Uterus (tissue), 4 donors: ENCODE results near the gene ZNF775. TPM values are rescaled to one million over a fixed set of nuclear protein-coding genes. Genes with fewer than 3 reads are reported as not detected.

Source experiments
- DNase-seq, 2 donors: peaks; one replicate each; pipeline ENCODE4 v3.0.0-alpha.2; 2019 to 2020
- H3K27ac ChIP-seq, 2 donors: fragments of 200-600 bp; sonication (generic); 1 replicate in 1 of 2; 2 replicates in 1 of 2; pipeline ENCODE4 v1.5.1; 2016 to 2018
- H3K27me3 ChIP-seq, 2 donors: fragments of 200-600 bp; sonication (generic); one replicate each; pipeline ENCODE4 v1.5.1; 2018 to 2019; ENCODE audit warnings: control low read depth in 1 of 2
- H3K36me3 ChIP-seq, 2 donors: fragments of 200-600 bp; sonication (generic); one replicate each; pipeline ENCODE4 v1.5.1; 2019; ENCODE audit warnings: control low read depth in 1 of 2
- H3K4me1 ChIP-seq, 2 donors: fragments of 200-600 bp; sonication (generic); one replicate each; pipeline ENCODE4 v1.5.1; 2018 to 2019; ENCODE audit warnings: control low read depth in 1 of 2
- H3K4me3 ChIP-seq, 2 donors: fragments of 200-600 bp; sonication (generic); 1 replicate in 1 of 2; 2 replicates in 1 of 2; pipeline ENCODE4 v1.5.1; 2018 to 2019; ENCODE audit warnings: mild to moderate bottlenecking in 1 of 2
- H3K9me3 ChIP-seq, 2 donors: fragments of 200-600 bp; sonication (generic); one replicate each; pipeline ENCODE4 v1.5.1; 2019; ENCODE audit warnings: control low read depth in 1 of 2
- POLR2A ChIP-seq, 2 donors: fragments of 450-650 bp; IDR thresholded peaks; one replicate each; pipeline ENCODE4 v1.6.1; 2016; ENCODE audit warnings: antibody characterized with exemption in 2 of 2, mild to moderate bottlenecking in 1 of 2, moderate library complexity in 1 of 2
- intact Hi-C: fragments of 100-400 bp; cut with DNase I; formaldehyde crosslinking; loops from one replicate; pipeline ENCODE4 v1.15.1; 2023; ENCODE audit warnings: low total_unique reads
- total RNA-seq, 4 donors: library from RNA; depleted of rRNA in 3 of 4; stranded (reverse); fragments of >200 nt in 3 of 4; gene quantifications; one replicate each; pipeline versions ENCODE4 v1.1.0 to v1.2.4, GENCODE V29; 2014 to 2023
- TF ChIP-seq, protein P1 (sequence below), 4 experiments: fragments of 200-600 bp in 2 of 4; fragments of 450-650 bp in 2 of 4; sonication (generic) in 2 of 4; IDR thresholded peaks; one replicate each; pipeline ENCODE4 v1.5.1; 2016 to 2019; ENCODE audit warnings: antibody characterized with exemption in 4 of 4, mild to moderate bottlenecking in 2 of 4, moderate library complexity in 1 of 4
- donor health status: DM: yes; HTN: yes; CAD: no.

The ZNF775 gene
- total RNA-seq, 4 donors from 2014 or later = 2.0 to 8.4 (median 6.7) TPM; not detected in 1

GRCh38 chr7:150357270-150357669 lies 21.9 kb upstream of the ZNF775 start:
- intact Hi-C loops = loop anchor here (5.0 kb wide), 1 partner anchor 65 kb away; no protein-coding TSS in a partner anchor
- Histone ChIP-seq H3K27ac (no peak overlapping the region), H3K36me3 (no peaks in the 10 kb centered on the region), H3K4me3 (no peak overlapping the region), H3K27me3 (no peaks in the 10 kb centered on the region), H3K9me3 (no peaks in the 10 kb centered on the region), H3K4me1 (no peaks in the 10 kb centered on the region)
- no peak for TF ChIP-seq POLR2A (IDR thresholded peaks at IDR 0.05)
- TF ChIP-seq, protein P1, sequence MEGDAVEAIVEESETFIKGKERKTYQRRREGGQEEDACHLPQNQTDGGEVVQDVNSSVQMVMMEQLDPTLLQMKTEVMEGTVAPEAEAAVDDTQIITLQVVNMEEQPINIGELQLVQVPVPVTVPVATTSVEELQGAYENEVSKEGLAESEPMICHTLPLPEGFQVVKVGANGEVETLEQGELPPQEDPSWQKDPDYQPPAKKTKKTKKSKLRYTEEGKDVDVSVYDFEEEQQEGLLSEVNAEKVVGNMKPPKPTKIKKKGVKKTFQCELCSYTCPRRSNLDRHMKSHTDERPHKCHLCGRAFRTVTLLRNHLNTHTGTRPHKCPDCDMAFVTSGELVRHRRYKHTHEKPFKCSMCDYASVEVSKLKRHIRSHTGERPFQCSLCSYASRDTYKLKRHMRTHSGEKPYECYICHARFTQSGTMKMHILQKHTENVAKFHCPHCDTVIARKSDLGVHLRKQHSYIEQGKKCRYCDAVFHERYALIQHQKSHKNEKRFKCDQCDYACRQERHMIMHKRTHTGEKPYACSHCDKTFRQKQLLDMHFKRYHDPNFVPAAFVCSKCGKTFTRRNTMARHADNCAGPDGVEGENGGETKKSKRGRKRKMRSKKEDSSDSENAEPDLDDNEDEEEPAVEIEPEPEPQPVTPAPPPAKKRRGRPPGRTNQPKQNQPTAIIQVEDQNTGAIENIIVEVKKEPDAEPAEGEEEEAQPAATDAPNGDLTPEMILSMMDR (IDR thresholded peaks at IDR 0.05) = no peak
- no peak for DNase-seq

DNA sequence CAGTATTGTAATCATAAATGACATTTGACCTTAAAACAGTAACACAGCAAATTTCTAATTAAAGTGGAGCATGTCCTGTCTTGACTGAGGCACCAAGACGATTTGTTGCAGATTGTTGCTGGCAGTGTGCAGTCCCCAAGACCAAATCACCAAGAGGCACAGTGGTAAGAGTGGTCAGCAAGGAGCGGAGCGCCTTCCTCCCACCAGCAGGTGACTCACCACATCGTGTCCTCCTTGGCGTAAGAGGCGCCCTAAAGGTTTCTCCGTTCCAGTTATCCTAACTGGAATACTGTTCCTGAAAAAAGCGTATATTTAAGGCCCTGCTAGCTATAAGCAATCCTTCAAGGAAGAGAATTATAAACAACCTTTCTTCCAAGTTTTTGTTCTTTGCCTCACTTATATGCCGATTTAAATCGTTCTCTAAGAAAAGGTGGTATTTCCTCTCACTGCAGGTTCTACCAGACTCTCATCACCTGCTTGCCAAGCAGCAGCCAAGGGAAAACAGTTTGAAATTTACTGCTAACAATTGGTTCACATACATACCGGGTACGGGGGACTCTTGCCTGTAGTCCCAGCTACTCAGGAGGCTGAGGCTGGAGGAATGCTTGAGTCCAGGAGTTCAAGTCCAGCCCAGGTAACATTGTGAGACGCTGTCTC lies 21.2 kb upstream of the ZNF775 start:
- H3K4me3 ChIP-seq = no peak overlapping the region
- H3K9me3 ChIP-seq = no peaks in the 10 kb centered on the region
- H3K27ac ChIP-seq = no peak overlapping the region
- TF ChIP-seq POLR2A (IDR thresholded peaks at IDR 0.05) = no peak
- TF ChIP-seq, protein P1 (IDR thresholded peaks at IDR 0.05) = no peak
- no peaks in the 10 kb centered on the region for H3K36me3 ChIP-seq
- intact Hi-C loops = loop anchor here (5.0 kb wide), 1 partner anchor 64 kb away; no protein-coding TSS in a partner anchor
- H3K27me3 ChIP-seq = no peaks in the 10 kb centered on the region
- H3K4me1 ChIP-seq = no peaks in the 10 kb centered on the region
- DNase-seq = no peak

DNA sequence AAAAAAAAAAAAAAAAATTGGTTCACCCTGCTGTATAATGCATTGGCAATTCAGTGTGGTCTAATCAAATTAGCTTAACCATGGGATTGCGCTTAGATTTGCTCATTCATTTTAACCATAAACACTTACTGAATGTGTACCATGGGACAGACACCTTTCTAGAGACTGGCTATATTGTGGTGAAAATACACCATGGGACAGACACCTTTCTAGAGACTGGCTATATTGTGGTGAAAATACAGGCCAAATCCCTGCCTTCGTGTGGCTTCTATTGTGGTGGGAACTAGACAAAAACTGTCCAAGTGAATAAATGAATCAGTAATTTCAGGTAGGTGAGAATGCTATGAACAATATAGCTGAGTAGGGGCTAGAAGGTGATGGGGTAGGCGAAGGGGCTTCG lies 20.7 kb upstream of the ZNF775 start:
- no peak for DNase-seq
- intact Hi-C loops = loop anchor here (5.0 kb wide), 1 partner anchor 64 kb away; no protein-coding TSS in a partner anchor

DNA sequence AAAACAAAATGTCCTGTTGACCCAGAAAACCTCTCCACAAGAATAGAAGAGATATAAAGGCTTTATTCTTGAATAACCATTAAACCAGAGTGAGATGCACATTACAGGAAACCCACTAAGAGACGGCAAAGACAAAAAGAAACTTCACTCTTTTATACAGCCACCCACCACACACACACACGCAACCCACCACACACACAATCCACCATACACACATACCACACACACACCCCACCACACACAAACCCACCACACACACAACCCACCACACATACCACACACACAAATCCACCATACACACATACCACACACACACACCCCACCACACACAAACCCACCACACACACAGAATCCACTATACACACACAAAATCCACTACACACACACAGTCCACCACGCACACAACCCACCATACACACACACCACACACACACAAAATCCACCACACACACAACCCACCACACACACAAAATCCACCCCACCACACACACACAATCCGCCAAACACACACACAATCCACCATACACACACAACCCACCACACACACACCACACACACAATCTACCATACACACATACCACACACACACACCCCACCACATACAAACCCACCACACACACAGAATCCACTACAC lies 20.0 kb upstream of the ZNF775 start:
- Histone ChIP-seq H3K27me3 (no peaks in the 10 kb centered on the region), H3K36me3 (no peaks in the 10 kb centered on the region), H3K9me3 (no peaks in the 10 kb centered on the region), H3K27ac (no peak overlapping the region), H3K4me3 (no peak overlapping the region), H3K4me1 (no peaks in the 10 kb centered on the region)
- TF ChIP-seq POLR2A (IDR thresholded peaks at IDR 0.05) = no peak
- TF ChIP-seq, protein P1 (IDR thresholded peaks at IDR 0.05) = no peak
- DNase-seq = no peak
- intact Hi-C loops = loop anchor here (5.0 kb wide), 1 partner anchor 63 kb away; no protein-coding TSS in a partner anchor

More for the DNA sequence above, 20.7 kb upstream of the ZNF775 start:
- Histone ChIP-seq H3K4me1 (no peaks in the 10 kb centered on the region), H3K9me3 (no peaks in the 10 kb centered on the region), H3K27me3 (no peaks in the 10 kb centered on the region), H3K36me3 (no peaks in the 10 kb centered on the region), H3K27ac (no peak overlapping the region), H3K4me3 (no peak overlapping the region)
- TF ChIP-seq, protein P1 (IDR thresholded peaks at IDR 0.05) = no peak
- no peak for TF ChIP-seq POLR2A (IDR thresholded peaks at IDR 0.05)
